ENCODE data around the gene USH1G. TPM values are rescaled to one million over a fixed set of nuclear protein-coding genes. Genes with fewer than 3 reads are reported as not detected.

USH1G gene
- total RNA-seq: 3.3 and 3.4 TPM in 2 replicates

GRCh38 chr17:74922694-74923537, at the start of gene USH1G:
Gene USH1G, minus strand, starts transcription at chr17:74923255. Its CDS starts 182 bp downstream, at chr17:74923073.

GRCh38 chr17:74972107-74972972, 49.3 kb upstream of the USH1G start, which contains the start of gene HID1:
Gene HID1, minus strand, starts transcription at chr17:74972759. Its CDS starts 103 bp downstream, at chr17:74972656.

GRCh38 chr17:74935585-74936469, 12.8 kb upstream of the USH1G start, which contains the start of gene OTOP3:
Gene OTOP3, plus strand, starts transcription at chr17:74935898. Its CDS starts 24 bp downstream, at chr17:74935922.

GRCh38 chr17:74924250-74924948, 1.3 kb upstream of the USH1G start, which contains the start of gene OTOP2:
Gene OTOP2, plus strand, starts transcription at chr17:74924273. Its CDS starts 360 bp downstream, at chr17:74924633.

GRCh38 chr17:74892974-74893911, 29.8 kb downstream of the USH1G start, which contains the start of gene FADS6:
Gene FADS6, minus strand, starts transcription at chr17:74893633. Its CDS starts 38 bp downstream, at chr17:74893595.

GRCh38 chr17:74872313-74873036, 50.6 kb downstream of the USH1G start, which contains the start of gene FDXR:
Gene FDXR, minus strand, starts transcription at chr17:74872994. Its CDS starts 50 bp downstream, at chr17:74872944.

Other genes starting within 250 kb of the USH1G start
- gene CD300LF, start 210.3 kb downstream of the USH1G start, total RNA-seq: not detected in 2 replicates
- 0.28 TPM in 1 of 2 replicates, not detected in the other for gene RAB37, start 186.0 kb downstream of the USH1G start, total RNA-seq
- gene NHERF1, start 174.6 kb downstream of the USH1G start, total RNA-seq: 34.5 and 208 TPM in 2 replicates
- 30.1 and 33.3 TPM in 2 replicates for gene NAT9, start 146.9 kb downstream of the USH1G start, total RNA-seq
- under 0.01 and 0.14 TPM in 2 replicates for gene GRIN2C, start 63.4 kb downstream of the USH1G start, total RNA-seq
- 18.6 and 52.3 TPM in 2 replicates for gene FDXR, start 50.3 kb downstream of the USH1G start, total RNA-seq
- 0.21 and 0.34 TPM in 2 replicates for gene FADS6, start 29.6 kb downstream of the USH1G start, total RNA-seq
- 0.34 TPM in 1 of 2 replicates, not detected in the other for gene OTOP2, start 1.0 kb upstream of the USH1G start, total RNA-seq
- 0.34 TPM in 1 of 2 replicates, not detected in the other for gene OTOP3, start 12.6 kb upstream of the USH1G start, total RNA-seq
- 0.71 and 6.8 TPM in 2 replicates for gene HID1, start 49.5 kb upstream of the USH1G start, total RNA-seq
- gene CDR2L, start 64.4 kb upstream of the USH1G start, total RNA-seq: 6.2 and 12.5 TPM in 2 replicates
- gene MRPL58, start 89.4 kb upstream of the USH1G start, total RNA-seq: 20.9 and 26.7 TPM in 2 replicates
- gene ATP5PD, start 123.7 kb upstream of the USH1G start, total RNA-seq: 159 and 181 TPM in 2 replicates
- 8.5 and 13.8 TPM in 2 replicates for gene KCTD2, start 124.0 kb upstream of the USH1G start, total RNA-seq
- 19.1 and 20.5 TPM in 2 replicates for gene SLC16A5, start 164.7 kb upstream of the USH1G start, total RNA-seq
- gene ARMC7, start 186.7 kb upstream of the USH1G start, total RNA-seq: 2.7 and 4.3 TPM in 2 replicates
- gene NT5C, start 208.5 kb upstream of the USH1G start, total RNA-seq: 14.8 and 56.7 TPM in 2 replicates
- gene JPT1, start 231.3 kb upstream of the USH1G start, total RNA-seq: 159 and 172 TPM in 2 replicates